Measurements from ENCODE around the gene KAZN.
A peak's percentile ranks its signal among the peaks of the same experiment; 100 is the strongest.

Gene KAZN

GRCh38 chr1:14881775-14882672 lies 283.5 kb downstream of the KAZN start:
- Histone ChIP-seq H4K20me1 (ENCODE audit: control insufficient read depth, insufficient read depth, low read depth, low read length) (no peaks in the 10 kb centered on the region), H3K27me3 (ENCODE audit: control insufficient read depth, low read length) (no peaks in the 10 kb centered on the region), H3K79me2 (ENCODE audit: control insufficient read depth, low read length) (no peaks in the 10 kb centered on the region), H3K27ac (ENCODE audit: low read depth, low read length) (peak overlapping the region; percentile 63), H3K4me1 (ENCODE audit: control insufficient read depth, low read length) (peaks cover 21% of the 10 kb centered on the region), H3K4me3 (ENCODE audit: low read length) (peak overlapping the region; percentile 61), H3K9me2 (replicated peaks; ENCODE audit: control insufficient read depth, low read length) (no peaks in the 10 kb centered on the region), H3F3A (ENCODE audit: control insufficient read depth, insufficient read depth) (no peaks in the 10 kb centered on the region), H3K4me2 (ENCODE audit: low read length) (peak overlapping the region; percentile 78), H3K9me3 (ENCODE audit: control insufficient read depth, insufficient read depth, low read length) (no peaks in the 10 kb centered on the region), H3K36me3 (ENCODE audit: control insufficient read depth, low read length) (no peaks in the 10 kb centered on the region)
- TF ChIP-seq CTCF (IDR thresholded peaks at IDR 0.05; ENCODE audit: low read depth, low read length, poor library complexity, severe bottlenecking) = no peak
- no peak for TF ChIP-seq EZH2phosphoT487 (IDR thresholded peaks at IDR 0.05; ENCODE audit: borderline replicate concordance, low read length)

- Histone ChIP-seq H3K4me1 (ENCODE audit: control insufficient read depth, low read length) (peaks cover 21% of the 10 kb centered on the region), H3F3A (ENCODE audit: control insufficient read depth, insufficient read depth) (no peaks in the 10 kb centered on the region), H3K36me3 (ENCODE audit: control insufficient read depth, low read length) (no peaks in the 10 kb centered on the region), H3K4me3 (ENCODE audit: low read length) (no peak overlapping the region), H4K20me1 (ENCODE audit: control insufficient read depth, insufficient read depth, low read depth, low read length) (no peaks in the 10 kb centered on the region), H3K27me3 (ENCODE audit: control insufficient read depth, low read length) (no peaks in the 10 kb centered on the region), H3K27ac (ENCODE audit: low read depth, low read length) (no peak overlapping the region), H3K4me2 (ENCODE audit: low read length) (no peak overlapping the region), H3K79me2 (ENCODE audit: control insufficient read depth, low read length) (no peaks in the 10 kb centered on the region), H3K9me3 (ENCODE audit: control insufficient read depth, insufficient read depth, low read length) (no peaks in the 10 kb centered on the region), H3K9me2 (replicated peaks; ENCODE audit: control insufficient read depth, low read length) (no peaks in the 10 kb centered on the region)
- TF ChIP-seq EZH2phosphoT487 (IDR thresholded peaks at IDR 0.05; ENCODE audit: borderline replicate concordance, low read length) = no peak
- TF ChIP-seq CTCF (IDR thresholded peaks at IDR 0.05; ENCODE audit: low read depth, low read length, poor library complexity, severe bottlenecking) = no peak
Measured at GRCh38 chr1:14884614-14885175, 286.2 kb downstream of the KAZN start.

GRCh38 chr1:14887044-14887566 lies 288.6 kb downstream of the KAZN start:
- Histone ChIP-seq H3K4me3 (ENCODE audit: low read length) (no peak overlapping the region), H4K20me1 (ENCODE audit: control insufficient read depth, insufficient read depth, low read depth, low read length) (no peaks in the 10 kb centered on the region), H3K27me3 (ENCODE audit: control insufficient read depth, low read length) (no peaks in the 10 kb centered on the region), H3K79me2 (ENCODE audit: control insufficient read depth, low read length) (no peaks in the 10 kb centered on the region), H3K4me1 (ENCODE audit: control insufficient read depth, low read length) (peaks cover 9% of the 10 kb centered on the region), H3K27ac (ENCODE audit: low read depth, low read length) (no peak overlapping the region), H3K4me2 (ENCODE audit: low read length) (no peak overlapping the region), H3K9me2 (replicated peaks; ENCODE audit: control insufficient read depth, low read length) (no peaks in the 10 kb centered on the region), H3F3A (ENCODE audit: control insufficient read depth, insufficient read depth) (no peaks in the 10 kb centered on the region), H3K9me3 (ENCODE audit: control insufficient read depth, insufficient read depth, low read length) (no peaks in the 10 kb centered on the region), H3K36me3 (ENCODE audit: control insufficient read depth, low read length) (no peaks in the 10 kb centered on the region)
- TF ChIP-seq EZH2phosphoT487 (IDR thresholded peaks at IDR 0.05; ENCODE audit: borderline replicate concordance, low read length) (no peak), CTCF (IDR thresholded peaks at IDR 0.05; ENCODE audit: low read depth, low read length, poor library complexity, severe bottlenecking) (no peak)
